GM12878 (cell line): ENCODE data around the gene CHD9. TPM values are rescaled to one million over a fixed set of nuclear protein-coding genes. Genes with fewer than 3 reads are reported as not detected.

ENCODE experiments used
- ATAC-seq: fragments of 200-7000 bp; cut with Tn5 transposase; 3 replicates; pipeline ENCODE4 v1.9.1; 2020; ENCODE audit warnings: mild to moderate bottlenecking, moderate library complexity
- BruUV-seq: library from RNA; stranded (reverse); fragments of 400-500 nt; replicated peaks from 2 replicates; lab custom pipeline; 2021; lab: Mats Ljungman, UMichigan
- CTCF ChIA-PET: fragments of 300-600 bp; sonication (Branson Sonifier 250); formaldehyde crosslinking; extraction: SDS; loops from one replicate; lab custom pipeline; 2021; ENCODE audit warnings: inconsistent platforms; lab: Yijun Ruan, JAX
- POLR2A ChIA-PET: fragments of 350-600 bp; formaldehyde crosslinking; extraction: SDS; loops from one replicate; lab custom pipeline; 2021; ENCODE audit warnings: inconsistent platforms; lab: Charles Lee
- RAD21 ChIA-PET: fragments of 300-600 bp; sonication (Branson Sonifier 250); formaldehyde crosslinking; loops from one replicate; lab custom pipeline; 2023; ENCODE audit warnings: antibody characterized with exemption; ENCODE audit not compliant: unreplicated experiment; lab: Charles Lee
- SMC1A ChIA-PET: fragments of 300-600 bp; sonication (Branson Sonifier 250); formaldehyde crosslinking; loops from one replicate; lab custom pipeline; 2023; ENCODE audit not compliant: unreplicated experiment, uncharacterized antibody; lab: Charles Lee
- DNase-seq: peaks from one replicate; pipeline ENCODE4 v3.0.0-alpha.2; 2011; ENCODE audit warnings: low read depth, low spot score
- FAIRE-seq: peaks from 3 replicates; lab custom pipeline; 2011; peaks lifted over from hg19 to GRCh38; lab: Jason Lieb, UNC
- H2AFZ ChIP-seq: 2 replicates; pipeline ENCODE4 v1.6.0; 2011; ENCODE audit warnings: low read depth, low read length, control low read depth; ENCODE audit not compliant: control insufficient read depth
- H3K27ac ChIP-seq: 2 replicates; pipeline ENCODE4 v1.5.1; 2011; ENCODE audit warnings: control low read depth; ENCODE audit not compliant: control insufficient read depth, insufficient read depth
- H3K27me3 ChIP-seq, 2 experiments: replicated peaks in 1 of 2; 2 replicates each; pipeline versions ENCODE4 v1.6.0 to v1.6.1; 2011; ENCODE audit warnings: low read length in 1 of 2; ENCODE audit not compliant: control insufficient read depth in 2 of 2, insufficient read depth in 2 of 2
- H3K36me3 ChIP-seq, 2 experiments: 2 replicates each; pipeline ENCODE4 v1.5.1; 2011; ENCODE audit warnings: low read length in 1 of 2; ENCODE audit not compliant: control insufficient read depth in 2 of 2, insufficient read depth in 2 of 2
- H3K4me1 ChIP-seq: 2 replicates; pipeline ENCODE4 v1.6.1; 2011; ENCODE audit warnings: mild to moderate bottlenecking, low read length, moderate library complexity, mixed read lengths; ENCODE audit not compliant: control insufficient read depth, insufficient read depth
- H3K4me2 ChIP-seq: 2 replicates; pipeline ENCODE4 v1.6.0; 2011; ENCODE audit warnings: control low read depth; ENCODE audit not compliant: control insufficient read depth, insufficient read depth
- H3K4me3 ChIP-seq: fragments of 200-600 bp; sonication (generic); 2 replicates; pipeline ENCODE4 v1.5.1; 2016
- H3K79me2 ChIP-seq: 2 replicates; pipeline ENCODE4 v1.6.0; 2011; ENCODE audit warnings: low read length; ENCODE audit not compliant: control insufficient read depth, insufficient read depth
- H3K9ac ChIP-seq: 2 replicates; pipeline ENCODE4 v1.8.0; 2011; ENCODE audit warnings: low read length, control low read depth, mixed read lengths; ENCODE audit not compliant: control insufficient read depth, insufficient read depth
- H3K9me3 ChIP-seq: replicated peaks from 3 replicates; pipeline ENCODE4 v1.5.1; 2011; ENCODE audit warnings: mild to moderate bottlenecking, low read length; ENCODE audit not compliant: control insufficient read depth, insufficient read depth
- H4K20me1 ChIP-seq: 2 replicates; pipeline ENCODE4 v1.6.0; 2011; ENCODE audit not compliant: control insufficient read depth, insufficient read depth
- CHD1 ChIP-seq: IDR thresholded peaks from 2 replicates; pipeline ENCODE4 v1.6.1; 2012; ENCODE audit warnings: low read depth, low read length, improper control_type of control experiment
- ESRRA ChIP-seq: IDR thresholded peaks from 2 replicates; pipeline ENCODE4 v1.6.1; 2012; ENCODE audit warnings: mild to moderate bottlenecking, low read length, improper control_type of control experiment
- FOXK2 ChIP-seq: fragments of 450-650 bp; IDR thresholded peaks from 2 replicates; pipeline ENCODE4 v1.6.1; 2017; ENCODE audit warnings: mild to moderate bottlenecking, moderate library complexity
- FOXM1 ChIP-seq: IDR thresholded peaks from 2 replicates; pipeline ENCODE4 v1.6.1; 2012; ENCODE audit warnings: low read depth, mild to moderate bottlenecking, inconsistent platforms, low read length, moderate library complexity
- GABPA ChIP-seq: IDR thresholded peaks from 2 replicates; pipeline ENCODE4 v1.6.1; 2014; ENCODE audit warnings: antibody characterized with exemption, low read depth, mild to moderate bottlenecking, inconsistent platforms
- HDGF ChIP-seq: fragments of 450-650 bp; IDR thresholded peaks from 2 replicates; pipeline ENCODE4 v1.6.1; 2016; ENCODE audit warnings: antibody characterized with exemption
- MLLT1 ChIP-seq: fragments of 450-650 bp; IDR thresholded peaks from 2 replicates; pipeline ENCODE4 v1.6.1; 2016; ENCODE audit warnings: mild to moderate bottlenecking
- MYC ChIP-seq: IDR thresholded peaks from 2 replicates; pipeline ENCODE4 v1.6.1; 2011; ENCODE audit warnings: mild to moderate bottlenecking, low read length, moderate library complexity, inconsistent platforms; ENCODE audit not compliant: insufficient read depth, insufficient replicate concordance, insufficient read length, severe bottlenecking
- SIN3A ChIP-seq: IDR thresholded peaks from 2 replicates; pipeline ENCODE4 v1.6.1; 2012; ENCODE audit warnings: low read depth, low read length, improper control_type of control experiment
- SMAD5 ChIP-seq: IDR thresholded peaks from 2 replicates; pipeline ENCODE4 v1.6.1; 2016; ENCODE audit warnings: antibody characterized with exemption, low read depth
- SMC3 ChIP-seq: IDR thresholded peaks from 2 replicates; pipeline ENCODE4 v1.6.1; 2011; ENCODE audit warnings: low read length, improper control_type of control experiment, borderline replicate concordance
- STAT1 ChIP-seq: fragments of 450-650 bp; conservative IDR thresholded peaks from 2 replicates; pipeline ENCODE4 v1.6.1; 2014; ENCODE audit warnings: antibody characterized with exemption, mild to moderate bottlenecking
- WGBS: methylation state at CpG from one replicate; pipeline ENCODE4 v1.1.6; 2016; ENCODE audit warnings: low lambda C conversion rate; ENCODE audit not compliant: insufficient replicate concordance, insufficient coverage; ENCODE audit errors: missing lambda C conversion rate; 5-methylcytosine and 5-hydroxymethylcytosine counted together
- in situ Hi-C: fragments of 300-500 bp; cut with MboI; formaldehyde crosslinking; loops from 9 replicates; pipeline ENCODE4 v1.14.3; 2018; ENCODE audit warnings: mixed read lengths
- intact Hi-C: fragments of 100-400 bp; cut with micrococcal nuclease; formaldehyde crosslinking; loops from one replicate; pipeline ENCODE4 v1.14.2; 2022; ENCODE audit not compliant: unreplicated experiment
- polyA plus RNA-seq, 11 experiments: library from polyadenylated mRNA; depleted of rRNA in 4 of 11; unstranded in 6 of 11; stranded (reverse) in 5 of 11; fragments of >200 nt; fragmentation: Nextera tagmentation in 4 of 11; fragmentation: Illumina TruSeq in 1 of 11; extraction: Ambion mirVana in 4 of 11; extraction: Trizol in 1 of 11; gene quantifications; 1 replicate in 1 of 11; 2 replicates in 10 of 11; pipeline versions ENCODE4 v1.2.1 to v1.2.3, GENCODE V29; 2011 to 2016; ENCODE audit warnings: inconsistent platforms in 2 of 11, missing spikeins in 2 of 11, low read depth in 1 of 11
- total RNA-seq, 4 experiments: library from RNA; depleted of rRNA in 3 of 4; stranded (reverse); fragments of >200 nt in 3 of 4; fragmentation: Illumina TruSeq in 1 of 4; extraction: Trizol in 1 of 4; gene quantifications; 2 replicates each; pipeline versions ENCODE4 v1.2.1 to v1.2.3, GENCODE V29; 2013 to 2021
- TF ChIP-seq, protein P1 (sequence below): fragments of 450-650 bp; IDR thresholded peaks from 2 replicates; pipeline ENCODE4 v1.6.1; 2018; ENCODE audit warnings: mild to moderate bottlenecking, low read depth, moderate library complexity; ENCODE audit not compliant: partially characterized antibody
- TF ChIP-seq, protein P2 (sequence below): fragments of 450-650 bp; IDR thresholded peaks from 2 replicates; pipeline ENCODE4 v1.6.1; 2016; ENCODE audit warnings: mild to moderate bottlenecking

CHD9 gene
- total and polyA plus RNA-seq, 10 of the 15 experiments (the other 5 are each of a cell fraction or from before 2014, with no cell fraction given) = 29.2 to 95.7 (median 54.3) TPM

DNA sequence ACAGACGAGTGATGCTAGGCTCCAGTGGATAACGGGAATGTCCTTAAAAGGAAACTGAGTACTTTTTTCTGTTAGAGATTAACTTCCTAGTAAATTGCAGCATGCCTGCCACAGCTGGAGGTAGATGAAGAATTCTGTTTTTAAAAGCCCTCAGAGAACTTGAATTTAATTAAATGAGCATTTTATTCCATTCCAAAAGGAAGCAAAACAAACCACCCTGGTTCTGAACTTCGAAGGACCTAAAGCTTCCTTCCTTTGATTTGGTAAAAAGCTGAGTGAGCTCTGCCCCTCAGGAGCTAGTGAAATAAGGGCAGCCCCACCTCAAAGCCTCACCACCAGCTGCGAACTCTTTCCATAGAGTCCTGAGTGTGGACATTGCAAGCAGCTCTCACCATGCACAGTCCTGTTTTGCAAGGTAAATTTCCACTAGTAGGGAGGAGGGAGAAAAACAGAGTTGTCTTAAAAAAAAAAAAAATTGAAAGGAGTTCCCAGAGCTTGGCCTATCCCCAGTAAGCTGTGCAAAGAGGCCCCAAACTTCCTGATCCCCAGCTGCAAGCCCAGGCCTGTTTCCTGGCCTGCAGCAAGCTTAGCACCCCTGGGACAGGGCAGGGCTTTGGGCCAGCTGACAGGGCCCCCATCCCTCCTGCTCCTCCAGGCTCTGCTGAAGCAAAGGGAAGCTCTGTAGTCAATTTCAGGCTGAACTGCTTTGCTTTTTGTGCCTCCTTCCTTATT is 13.3 kb upstream of the CHD9 start (continued):
- TF ChIP-seq CHD1 = no peak

GRCh38 chr16:53042235-53042701 is 12.5 kb upstream of the CHD9 start:
- no peak for DNase-seq
- Histone ChIP-seq H3K4me3 (no peak overlapping the region), H3K27me3 (no peaks in the 10 kb centered on the region), H4K20me1 (no peaks in the 10 kb centered on the region), H3K9ac (no peak overlapping the region), H3K4me2 (no peak overlapping the region), H2AFZ (no peak overlapping the region), H3K79me2 (no peaks in the 10 kb centered on the region), H3K36me3 (no peaks in the 10 kb centered on the region), H3K4me1 (peaks cover 3% of the 10 kb centered on the region; the same call in 1 of the 2 replicates), H3K9me3 (no peaks in the 10 kb centered on the region), H3K27ac (no peak overlapping the region)
- FAIRE-seq = no peak
- SMC1A ChIA-PET = no interaction called here
- intact Hi-C loops (no loop called here), in situ Hi-C loops (no loop called here)
- RAD21 ChIA-PET = no interaction called here
- TF ChIP-seq HDGF (no peak), SIN3A (no peak), SMC3 (no peak), FOXK2 (no peak), GABPA (no peak), FOXM1 (no peak), MLLT1 (no peak), MYC (no peak), SMAD5 (no peak), ESRRA (no peak), STAT1 (no peak)
- TF ChIP-seq, protein P1, sequence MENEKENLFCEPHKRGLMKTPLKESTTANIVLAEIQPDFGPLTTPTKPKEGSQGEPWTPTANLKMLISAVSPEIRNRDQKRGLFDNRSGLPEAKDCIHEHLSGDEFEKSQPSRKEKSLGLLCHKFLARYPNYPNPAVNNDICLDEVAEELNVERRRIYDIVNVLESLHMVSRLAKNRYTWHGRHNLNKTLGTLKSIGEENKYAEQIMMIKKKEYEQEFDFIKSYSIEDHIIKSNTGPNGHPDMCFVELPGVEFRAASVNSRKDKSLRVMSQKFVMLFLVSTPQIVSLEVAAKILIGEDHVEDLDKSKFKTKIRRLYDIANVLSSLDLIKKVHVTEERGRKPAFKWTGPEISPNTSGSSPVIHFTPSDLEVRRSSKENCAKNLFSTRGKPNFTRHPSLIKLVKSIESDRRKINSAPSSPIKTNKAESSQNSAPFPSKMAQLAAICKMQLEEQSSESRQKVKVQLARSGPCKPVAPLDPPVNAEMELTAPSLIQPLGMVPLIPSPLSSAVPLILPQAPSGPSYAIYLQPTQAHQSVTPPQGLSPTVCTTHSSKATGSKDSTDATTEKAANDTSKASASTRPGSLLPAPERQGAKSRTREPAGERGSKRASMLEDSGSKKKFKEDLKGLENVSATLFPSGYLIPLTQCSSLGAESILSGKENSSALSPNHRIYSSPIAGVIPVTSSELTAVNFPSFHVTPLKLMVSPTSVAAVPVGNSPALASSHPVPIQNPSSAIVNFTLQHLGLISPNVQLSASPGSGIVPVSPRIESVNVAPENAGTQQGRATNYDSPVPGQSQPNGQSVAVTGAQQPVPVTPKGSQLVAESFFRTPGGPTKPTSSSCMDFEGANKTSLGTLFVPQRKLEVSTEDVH = no peak
- TF ChIP-seq, protein P2, sequence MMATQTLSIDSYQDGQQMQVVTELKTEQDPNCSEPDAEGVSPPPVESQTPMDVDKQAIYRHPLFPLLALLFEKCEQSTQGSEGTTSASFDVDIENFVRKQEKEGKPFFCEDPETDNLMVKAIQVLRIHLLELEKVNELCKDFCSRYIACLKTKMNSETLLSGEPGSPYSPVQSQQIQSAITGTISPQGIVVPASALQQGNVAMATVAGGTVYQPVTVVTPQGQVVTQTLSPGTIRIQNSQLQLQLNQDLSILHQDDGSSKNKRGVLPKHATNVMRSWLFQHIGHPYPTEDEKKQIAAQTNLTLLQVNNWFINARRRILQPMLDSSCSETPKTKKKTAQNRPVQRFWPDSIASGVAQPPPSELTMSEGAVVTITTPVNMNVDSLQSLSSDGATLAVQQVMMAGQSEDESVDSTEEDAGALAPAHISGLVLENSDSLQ = no peak
- no TSS peak for BruUV-seq
- WGBS = 45% methylated on average over 3 of the region's 5 CpGs
- ATAC-seq = no peak
- CTCF ChIA-PET = interaction anchor here (0.7 to 0.9 kb wide), 2 partner anchors 19 to 65 kb away, joined by 3 read pairs; no protein-coding TSS in a partner anchor
- POLR2A ChIA-PET = no interaction called here
